Stimulated activated naive CD8-positive, alpha-beta T cell treated with anti-CD3 and anti-CD28 coated beads, Interleukin-15, amount 100 ng/mL, for 72 hours (primary cell): Measurements from ENCODE around the gene NFATC3.

Experiments
- ATAC-seq: fragments of 150-1000 bp; cut with Tn5 transposase; 2 replicates; pipeline ENCODE4 v1.10.0; 2021; ENCODE audit warnings: mild to moderate bottlenecking, moderate library complexity
- DNase-seq, 2 donors: peaks; one replicate each; pipeline ENCODE4 v3.0.0; 2021 to 2022
- H3K27ac Mint-ChIP-seq, 2 donors: one replicate each; pipeline ENCODE4 v1.8.0; 2022; ENCODE audit warnings: mild to moderate bottlenecking in 2 of 2, mixed read lengths in 2 of 2, moderate library complexity in 2 of 2
- H3K27me3 Mint-ChIP-seq: one replicate; pipeline ENCODE4 v1.8.0; 2022; ENCODE audit warnings: mixed read lengths
- H3K4me1 Mint-ChIP-seq: one replicate; pipeline ENCODE4 v1.8.0; 2022; ENCODE audit warnings: mild to moderate bottlenecking, mixed read lengths
- H3K4me3 Mint-ChIP-seq, 2 donors: one replicate each; pipeline ENCODE4 v1.8.0; 2022; ENCODE audit warnings: mild to moderate bottlenecking in 2 of 2, mixed read lengths in 2 of 2, moderate library complexity in 1 of 2
- H3K9me3 Mint-ChIP-seq, 2 donors: one replicate each; pipeline ENCODE4 v1.8.0; 2022; ENCODE audit warnings: mixed read lengths in 2 of 2

Gene NFATC3

GRCh38 chr16:68202091-68202519 is 116.9 kb downstream of the NFATC3 start:
- H3K4me3 Mint-ChIP-seq, result no peak overlapping the region
- no peak for ATAC-seq
- DNase-seq, result no peak
- peaks cover 25% of the 10 kb centered on the region for H3K4me1 Mint-ChIP-seq
- H3K27me3 Mint-ChIP-seq, result no peaks in the 10 kb centered on the region
- H3K9me3 Mint-ChIP-seq, result no peaks in the 10 kb centered on the region
- peak overlapping the region; percentile 22 to 84 for H3K27ac Mint-ChIP-seq

- H3K9me3 Mint-ChIP-seq, result no peaks in the 10 kb centered on the region
- no peaks in the 10 kb centered on the region for H3K27me3 Mint-ChIP-seq
- no peak for DNase-seq
- peaks cover 32% of the 10 kb centered on the region for H3K4me1 Mint-ChIP-seq
- no peak overlapping the region for H3K4me3 Mint-ChIP-seq
- H3K27ac Mint-ChIP-seq, result no peak overlapping the region
- no peak for ATAC-seq
These were observed 121.1 kb downstream of the NFATC3 start for GRCh38 chr16:68206245-68206644.

GRCh38 chr16:68214726-68215125 is 129.6 kb downstream of the NFATC3 start:
- H3K9me3 Mint-ChIP-seq, result no peaks in the 10 kb centered on the region
- no peaks in the 10 kb centered on the region for H3K27me3 Mint-ChIP-seq
- ATAC-seq, result no peak
- no peak overlapping the region for H3K27ac Mint-ChIP-seq
- H3K4me3 Mint-ChIP-seq, result no peak overlapping the region
- peaks cover 33% of the 10 kb centered on the region for H3K4me1 Mint-ChIP-seq
- no peak for DNase-seq

- no peaks in the 10 kb centered on the region for H3K9me3 Mint-ChIP-seq
- H3K27me3 Mint-ChIP-seq, result no peaks in the 10 kb centered on the region
- no peak for ATAC-seq
- peaks cover 27% of the 10 kb centered on the region for H3K4me1 Mint-ChIP-seq
- DNase-seq, result no peak
- no peak overlapping the region for H3K4me3 Mint-ChIP-seq
- no peak overlapping the region for H3K27ac Mint-ChIP-seq
These were observed 130.1 kb downstream of the NFATC3 start for GRCh38 chr16:68215302-68215701.

- Mint-ChIP-seq H3K4me1 (peaks cover 18% of the 10 kb centered on the region), H3K9me3 (no peaks in the 10 kb centered on the region), H3K4me3 (no peak overlapping the region), H3K27ac (peak overlapping the region; percentile 29 to 79), H3K27me3 (no peaks in the 10 kb centered on the region)
- no peak for DNase-seq
- no peak for ATAC-seq
These were observed 131.1 kb downstream of the NFATC3 start for GRCh38 chr16:68216240-68216639.

GRCh38 chr16:68217506-68217905 is 132.3 kb downstream of the NFATC3 start:
- peak overlapping the region in 1 of 2 donors; percentile 80 for H3K27ac Mint-ChIP-seq
- no peak for DNase-seq
- no peak for ATAC-seq
- H3K4me1 Mint-ChIP-seq, result peaks cover 7% of the 10 kb centered on the region
- H3K9me3 Mint-ChIP-seq, result no peaks in the 10 kb centered on the region
- no peak overlapping the region for H3K4me3 Mint-ChIP-seq
- H3K27me3 Mint-ChIP-seq, result no peaks in the 10 kb centered on the region

GRCh38 chr16:68219725-68220351 is 134.7 kb downstream of the NFATC3 start:
- Mint-ChIP-seq H3K27ac (peak overlapping the region in 1 of 2 donors; percentile 44), H3K27me3 (no peaks in the 10 kb centered on the region), H3K4me1 (peaks cover under 1% of the 10 kb centered on the region), H3K9me3 (no peaks in the 10 kb centered on the region), H3K4me3 (no peak overlapping the region)
- no peak for DNase-seq
- no peak for ATAC-seq

GRCh38 chr16:68223072-68223471 is 137.9 kb downstream of the NFATC3 start:
- Mint-ChIP-seq H3K9me3 (no peaks in the 10 kb centered on the region), H3K4me3 (no peak overlapping the region), H3K27ac (no peak overlapping the region), H3K4me1 (peaks cover 31% of the 10 kb centered on the region), H3K27me3 (no peaks in the 10 kb centered on the region)
- no peak for DNase-seq
- ATAC-seq, result no peak

GRCh38 chr16:68226116-68226515 is 140.9 kb downstream of the NFATC3 start:
- H3K4me1 Mint-ChIP-seq, result peaks cover 46% of the 10 kb centered on the region
- no peaks in the 10 kb centered on the region for H3K27me3 Mint-ChIP-seq
- no peak for DNase-seq
- H3K9me3 Mint-ChIP-seq, result no peaks in the 10 kb centered on the region
- peak overlapping the region in 1 of 2 donors; percentile 71 for H3K27ac Mint-ChIP-seq
- no peak for ATAC-seq
- no peak overlapping the region for H3K4me3 Mint-ChIP-seq

- ATAC-seq (peak; percentile 90), DNase-seq (peak in 1 of 2 donors; percentile 33)
- Mint-ChIP-seq H3K4me1 (peaks cover 48% of the 10 kb centered on the region), H3K4me3 (peak overlapping the region; percentile 49 to 71), H3K27ac (peak overlapping the region; percentile 89 to 91), H3K27me3 (no peaks in the 10 kb centered on the region), H3K9me3 (no peaks in the 10 kb centered on the region)
These were observed 142.1 kb downstream of the NFATC3 start for GRCh38 chr16:68227183-68227793.

- peaks cover 55% of the 10 kb centered on the region for H3K4me1 Mint-ChIP-seq
- H3K27ac Mint-ChIP-seq, result peak overlapping the region; percentile 89 to 92
- peak overlapping the region; percentile 49 to 71 for H3K4me3 Mint-ChIP-seq
- DNase-seq (no peak), ATAC-seq (no peak)
- no peaks in the 10 kb centered on the region for H3K9me3 Mint-ChIP-seq
- H3K27me3 Mint-ChIP-seq, result no peaks in the 10 kb centered on the region
These were observed 142.8 kb downstream of the NFATC3 start for GRCh38 chr16:68227850-68228553.

GRCh38 chr16:68228652-68229051 is 143.5 kb downstream of the NFATC3 start:
- no peak overlapping the region for H3K27ac Mint-ChIP-seq
- peaks cover 61% of the 10 kb centered on the region for H3K4me1 Mint-ChIP-seq
- no peaks in the 10 kb centered on the region for H3K27me3 Mint-ChIP-seq
- no peak overlapping the region for H3K4me3 Mint-ChIP-seq
- no peak for DNase-seq
- H3K9me3 Mint-ChIP-seq, result no peaks in the 10 kb centered on the region
- no peak for ATAC-seq

GRCh38 chr16:68229431-68230175 is 144.4 kb downstream of the NFATC3 start:
- ATAC-seq (no peak), DNase-seq (peak in 1 of 2 donors; percentile 60)
- Mint-ChIP-seq H3K4me1 (peaks cover 70% of the 10 kb centered on the region), H3K27me3 (no peaks in the 10 kb centered on the region), H3K27ac (no peak overlapping the region), H3K4me3 (no peak overlapping the region), H3K9me3 (no peaks in the 10 kb centered on the region)

GRCh38 chr16:68230176-68230571 is 145.0 kb downstream of the NFATC3 start:
- H3K4me3 Mint-ChIP-seq, result no peak overlapping the region
- no peaks in the 10 kb centered on the region for H3K9me3 Mint-ChIP-seq
- no peaks in the 10 kb centered on the region for H3K27me3 Mint-ChIP-seq
- H3K4me1 Mint-ChIP-seq, result peaks cover 74% of the 10 kb centered on the region
- H3K27ac Mint-ChIP-seq, result no peak overlapping the region
- DNase-seq (no peak), ATAC-seq (no peak)

- no peaks in the 10 kb centered on the region for H3K9me3 Mint-ChIP-seq
- H3K27ac Mint-ChIP-seq, result no peak overlapping the region
- no peaks in the 10 kb centered on the region for H3K27me3 Mint-ChIP-seq
- DNase-seq, result no peak
- H3K4me3 Mint-ChIP-seq, result no peak overlapping the region
- no peak for ATAC-seq
- H3K4me1 Mint-ChIP-seq, result peaks cover 72% of the 10 kb centered on the region
These were observed 145.8 kb downstream of the NFATC3 start for GRCh38 chr16:68230956-68231355.
